GM23248 (cell line): ENCODE results near the gene MUC16.

ENCODE experiments used
- EZH2 ChIP-seq: fragments of 200-600 bp; sonication (generic); IDR thresholded peaks from 2 replicates; pipeline ENCODE4 v1.6.1; 2018; ENCODE audit warnings: antibody characterized with exemption, mild to moderate bottlenecking; ENCODE audit not compliant: insufficient read depth, poor library complexity, severe bottlenecking
- EZH2phosphoT487 ChIP-seq: fragments of 200-600 bp; sonication (generic); IDR thresholded peaks from 2 replicates; pipeline ENCODE4 v1.6.1; 2018; ENCODE audit warnings: antibody characterized with exemption, moderate library complexity, mild to moderate bottlenecking, low read depth; ENCODE audit not compliant: insufficient read depth

GRCh38 chr19:9054765-9055164 lies 44.6 kb upstream of the MUC16 start:
- TF ChIP-seq EZH2phosphoT487 (no peak), EZH2 (no peak)
